HepG2 (cell line): Measurements from ENCODE around the gene LRRC37A. TPM values are rescaled to one million over a fixed set of nuclear protein-coding genes. Genes with fewer than 3 reads are reported as not detected.
A peak's percentile ranks its signal among the peaks of the same experiment; 100 is the strongest.
"Not testable (repeated sequence)": the region's sequence is repeated elsewhere in the genome, so short reads cannot be mapped to it uniquely, and the experiment has no call there.

ENCODE experiments used
- ATAC-seq: fragments of 200-7000 bp; cut with Tn5 transposase; 3 replicates; pipeline ENCODE4 v1.9.1; 2020; ENCODE audit warnings: mild to moderate bottlenecking, moderate library complexity
- BruUV-seq: library from RNA; stranded (reverse); fragments of 400-500 nt; replicated peaks from 2 replicates; lab custom pipeline; 2021; lab: Mats Ljungman, UMichigan
- CTCF ChIA-PET: fragments of 300-600 bp; formaldehyde crosslinking; extraction: SDS; loops from one replicate; lab custom pipeline; 2021; ENCODE audit warnings: low total read pairs, inconsistent platforms, low intra/inter-chr PET ratio; lab: Yijun Ruan, JAX
- POLR2A ChIA-PET: fragments of 350-600 bp; sonication (Branson Sonifier 250); formaldehyde crosslinking; loops from one replicate; lab custom pipeline; 2020; ENCODE audit warnings: antibody characterized with exemption, inconsistent platforms; lab: Yijun Ruan, JAX
- DNase-seq: peaks from one replicate; pipeline ENCODE4 v3.0.0-alpha.2; 2015; ENCODE audit warnings: low spot score
- FAIRE-seq: peaks from 3 replicates; lab custom pipeline; 2011; peaks lifted over from hg19 to GRCh38; lab: Jason Lieb, UNC
- H2AFZ ChIP-seq: one replicate; pipeline ENCODE4 v1.6.1; 2011; ENCODE audit warnings: low read length, inconsistent platforms
- H3K27ac ChIP-seq: fragments of 300-600 bp; 3 replicates; pipeline ENCODE4 v1.8.0; 2011; ENCODE audit warnings: mixed run types, mild to moderate bottlenecking, mixed read lengths, low read length, inconsistent platforms; ENCODE audit not compliant: insufficient read depth; ENCODE audit errors: extremely low read length
- H3K27me3 ChIP-seq, 2 experiments: fragments of 200-600 bp in 1 of 2; 2 replicates in 1 of 2; 3 replicates in 1 of 2; pipeline versions ENCODE4 v1.6.0 to v1.8.0; 2011; ENCODE audit warnings: low read length in 2 of 2, mild to moderate bottlenecking in 2 of 2, moderate library complexity in 2 of 2, inconsistent platforms in 1 of 2; ENCODE audit not compliant: insufficient read depth in 2 of 2, control insufficient read depth in 1 of 2
- H3K36me3 ChIP-seq, 2 experiments: fragments of 200-600 bp in 1 of 2; replicated peaks in 1 of 2; 2 replicates in 1 of 2; 3 replicates in 1 of 2; pipeline versions ENCODE4 v1.5.1 to v1.8.0; 2011; ENCODE audit warnings: low read length in 2 of 2, inconsistent platforms in 1 of 2; ENCODE audit not compliant: insufficient read depth in 2 of 2, control insufficient read depth in 1 of 2
- H3K4me1 ChIP-seq: 2 replicates; pipeline ENCODE4 v1.5.1; 2012; ENCODE audit warnings: low read length, inconsistent platforms; ENCODE audit not compliant: insufficient read depth
- H3K4me2 ChIP-seq: 2 replicates; pipeline ENCODE4 v1.6.0; 2011; ENCODE audit warnings: low read depth, low read length, inconsistent platforms
- H3K4me3 ChIP-seq, 3 experiments: fragments of 200-600 bp in 1 of 3; sonication (generic), shearing (Covaris generic) in 1 of 3; replicated peaks in 1 of 3; 2 replicates each; pipeline ENCODE4 v1.5.1; 2011 to 2016; ENCODE audit warnings: low read length in 3 of 3, inconsistent platforms in 2 of 3, low read depth in 2 of 3, mild to moderate bottlenecking in 2 of 3, control low read depth in 1 of 3, mixed read lengths in 1 of 3; ENCODE audit not compliant: insufficient read depth in 1 of 3
- H3K79me2 ChIP-seq: one replicate; pipeline ENCODE4 v1.6.1; 2011; ENCODE audit warnings: low read length, inconsistent platforms; ENCODE audit not compliant: insufficient read depth
- H3K9ac ChIP-seq: 2 replicates; pipeline ENCODE4 v1.6.0; 2011; ENCODE audit warnings: mild to moderate bottlenecking, low read depth, low read length, inconsistent platforms; ENCODE audit not compliant: insufficient read depth
- H3K9me3 ChIP-seq: 2 replicates; pipeline ENCODE4 v1.5.1; 2012; ENCODE audit warnings: mild to moderate bottlenecking, low read length
- H4K20me1 ChIP-seq: 2 replicates; pipeline ENCODE4 v1.6.0; 2011; ENCODE audit warnings: inconsistent platforms, mild to moderate bottlenecking, low read length, moderate library complexity; ENCODE audit not compliant: insufficient read depth
- WGBS: methylation state at CpG from one replicate; pipeline ENCODE4 v1.1.6; 2017; ENCODE audit warnings: low lambda C conversion rate; 5-methylcytosine and 5-hydroxymethylcytosine counted together
- in situ Hi-C: cut with HindIII; loops from 2 replicates; pipeline ENCODE4 v1.10.0; 2017; ENCODE audit warnings: low pct_unique_long_range_greater_than_20kb; ENCODE audit not compliant: extremely low pct_ligation_motif_present
- intact Hi-C: fragments of 100-400 bp; cut with micrococcal nuclease; formaldehyde crosslinking; loops from one replicate; pipeline ENCODE4 v1.10.0; 2022; ENCODE audit not compliant: unreplicated experiment
- polyA plus RNA-seq, 8 experiments: library from polyadenylated mRNA; depleted of rRNA in 3 of 8; stranded (reverse) in 7 of 8; unstranded in 1 of 8; fragments of >200 nt; fragmentation: Illumina TruSeq in 4 of 8; extraction: Trizol in 4 of 8; gene quantifications; 2 replicates each; pipeline versions ENCODE4 v1.2.1 to v1.2.3, GENCODE V29; 2011 to 2016; ENCODE audit warnings: low read depth in 4 of 8, missing spikeins in 1 of 8, mixed read lengths in 1 of 8; ENCODE audit not compliant: insufficient read depth in 1 of 8
- total RNA-seq, 5 experiments: library from RNA; depleted of rRNA; stranded (reverse); fragments of >200 nt; fragmentation: Illumina TruSeq; extraction: Trizol; gene quantifications; 2 replicates each; pipeline ENCODE4 v1.2.3, GENCODE V29; 2016; ENCODE audit warnings: low read depth in 1 of 5

Gene LRRC37A
- total and polyA plus RNA-seq, 2 of the 13 experiments (the other 11 are each of a cell fraction or from before 2014, with no cell fraction given) = 0.97 to 1.3 TPM

DNA sequence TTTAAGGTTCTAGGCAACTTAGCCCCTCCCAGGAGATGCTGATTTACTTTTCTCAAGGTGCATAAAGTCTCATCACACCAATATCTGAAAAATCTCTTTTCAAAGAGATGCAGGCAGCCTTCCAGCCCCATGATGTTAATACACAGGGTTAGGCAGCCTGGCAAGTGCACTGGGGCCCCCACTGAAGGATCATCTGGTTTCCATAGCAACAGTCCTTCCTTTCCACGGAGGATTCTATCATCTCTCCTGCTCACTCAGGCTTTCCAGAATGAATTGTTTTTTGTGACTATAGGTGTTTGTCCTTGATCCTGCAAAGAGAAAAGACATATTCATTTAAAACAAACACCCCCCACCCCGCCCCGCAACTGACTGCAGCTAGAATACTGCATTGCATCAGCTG is 72.6 kb downstream of the LRRC37A start:
- FAIRE-seq, intact Hi-C loops: not testable (repeated sequence)

DNA sequence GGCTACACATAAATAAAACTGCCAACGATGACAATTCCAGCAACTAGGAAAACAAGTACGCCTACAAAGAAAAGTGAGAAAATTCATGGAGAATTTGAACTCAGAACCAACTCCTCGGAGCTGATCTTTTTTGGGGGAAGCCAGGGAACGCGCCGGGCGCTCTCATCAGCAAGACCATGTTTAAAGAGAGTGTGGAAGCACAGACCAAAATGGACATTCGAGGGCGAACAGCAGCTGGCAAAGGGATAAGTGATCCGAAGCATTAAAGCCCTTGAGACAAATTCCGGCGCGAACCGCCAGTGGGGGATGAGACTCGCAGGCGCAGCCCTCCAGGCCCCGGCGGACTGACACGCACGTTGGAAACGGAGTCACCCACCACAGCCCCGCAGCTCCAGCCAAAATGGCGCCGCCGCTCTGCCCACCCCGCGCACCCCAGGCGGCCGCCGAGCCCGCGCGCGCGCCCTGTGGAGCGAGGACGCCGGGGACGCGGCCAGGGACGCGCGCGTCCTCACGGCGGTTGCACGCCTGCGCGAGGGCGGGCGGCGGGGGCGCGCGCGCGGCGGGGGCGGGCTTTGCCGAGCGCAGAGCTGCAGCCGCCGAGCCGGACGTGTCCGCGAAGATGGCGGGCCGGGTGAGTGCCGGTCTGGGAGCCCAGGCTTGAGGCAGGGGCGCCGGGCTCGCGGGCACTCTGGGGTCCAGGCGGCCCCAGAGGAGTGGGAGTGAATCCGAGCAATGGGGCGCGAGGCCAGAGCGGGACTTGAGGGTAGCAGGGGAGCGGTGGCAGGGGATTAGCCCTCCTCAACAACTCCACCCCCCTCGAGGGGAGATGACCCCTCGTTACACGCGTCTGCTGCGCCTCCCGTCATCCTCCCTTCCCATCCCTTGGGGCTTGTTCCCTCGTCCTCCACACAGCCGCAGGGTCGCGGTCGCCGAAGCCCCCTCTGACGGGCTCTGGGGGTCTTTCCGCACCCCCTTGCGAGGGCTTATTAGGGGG is 77.6 kb downstream of the LRRC37A start:
- intact Hi-C loops, H3K9ac ChIP-seq, POLR2A ChIA-PET, in situ Hi-C loops, H2AFZ ChIP-seq, H3K4me1 ChIP-seq, H3K36me3 ChIP-seq, DNase-seq, H3K4me2 ChIP-seq, BruUV-seq, H3K79me2 ChIP-seq, H3K4me3 ChIP-seq, H3K9me3 ChIP-seq, H4K20me1 ChIP-seq, H3K27me3 ChIP-seq, H3K27ac ChIP-seq, FAIRE-seq, CTCF ChIA-PET: not testable (repeated sequence)
- WGBS = no CpG with 5 or more reads among the region's 95 CpGs
- peak; percentile 84 for ATAC-seq

More for the DNA sequence above, 72.6 kb downstream of the LRRC37A start:
- in situ Hi-C loops, H3K9ac ChIP-seq, H3K36me3 ChIP-seq, H4K20me1 ChIP-seq, CTCF ChIA-PET, H3K4me1 ChIP-seq, H3K9me3 ChIP-seq, BruUV-seq, H2AFZ ChIP-seq, H3K4me2 ChIP-seq, H3K27me3 ChIP-seq, DNase-seq, H3K79me2 ChIP-seq, POLR2A ChIA-PET, H3K4me3 ChIP-seq, H3K27ac ChIP-seq, ATAC-seq: not testable (repeated sequence)
- no CpG with 5 or more reads among the region's 3 CpGs for WGBS

DNA sequence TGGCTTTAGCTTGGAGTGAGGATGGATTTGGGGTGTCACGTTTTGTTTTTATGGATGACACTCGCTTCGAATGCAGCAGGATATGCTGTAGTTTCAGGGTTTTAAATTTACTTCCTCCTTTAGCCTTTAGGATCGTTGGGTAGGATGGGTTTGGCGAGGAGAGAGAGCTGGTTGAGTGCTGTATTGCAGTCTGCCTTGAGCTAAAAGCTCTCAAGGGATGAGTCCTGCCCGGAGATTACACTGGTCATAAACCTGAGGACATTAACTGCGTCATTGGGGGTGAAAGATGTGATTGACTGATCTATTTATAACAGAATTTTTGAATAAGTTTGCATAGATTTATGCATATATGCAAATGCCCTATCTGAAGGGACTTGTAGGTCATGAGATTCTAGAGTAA is 78.5 kb downstream of the LRRC37A start:
- H3K79me2 ChIP-seq, H3K9me3 ChIP-seq, H3K27me3 ChIP-seq, BruUV-seq, H3K36me3 ChIP-seq, DNase-seq, CTCF ChIA-PET, H4K20me1 ChIP-seq, in situ Hi-C loops, H3K4me1 ChIP-seq, intact Hi-C loops, FAIRE-seq, POLR2A ChIA-PET, H3K27ac ChIP-seq, H3K4me3 ChIP-seq, H3K4me2 ChIP-seq, H3K9ac ChIP-seq, H2AFZ ChIP-seq: not testable (repeated sequence)
- WGBS = no CpG with 5 or more reads among the region's 7 CpGs
- ATAC-seq = peak; percentile 74

- CTCF ChIA-PET, H3K9me3 ChIP-seq, in situ Hi-C loops, intact Hi-C loops, H3K79me2 ChIP-seq, H3K9ac ChIP-seq, H3K4me2 ChIP-seq, H4K20me1 ChIP-seq, ATAC-seq, POLR2A ChIA-PET, H3K4me1 ChIP-seq, DNase-seq, H2AFZ ChIP-seq, H3K36me3 ChIP-seq, BruUV-seq, FAIRE-seq, H3K27me3 ChIP-seq, H3K4me3 ChIP-seq, H3K27ac ChIP-seq: not testable (repeated sequence)
- 89% methylated on average over 3 of the region's 4 CpGs for WGBS
Observed at GRCh38 chr17:46383118-46383517, 88.2 kb downstream of the LRRC37A start.
